Panc1 (cell line): Measurements from ENCODE around the gene PNMA6F. TPM values are rescaled to one million over a fixed set of nuclear protein-coding genes. Genes with fewer than 3 reads are reported as not detected.

Experiments used
- ATAC-seq: fragments of 200-7000 bp; cut with Tn5 transposase; 2 replicates; pipeline ENCODE4 v1.9.1; 2020; ENCODE audit warnings: mild to moderate bottlenecking, moderate library complexity
- BruUV-seq: library from RNA; stranded (reverse); fragments of 400-500 nt; replicated peaks from 2 replicates; lab custom pipeline; 2021; lab: Mats Ljungman, UMichigan
- CTCF ChIA-PET: fragments of 300-600 bp; sonication (Branson Sonifier 250); formaldehyde crosslinking; loops from one replicate; lab custom pipeline; 2022; ENCODE audit warnings: antibody characterized with exemption; lab: Charles Lee
- POLR2A ChIA-PET: fragments of 300-600 bp; sonication (Branson Sonifier 250); formaldehyde crosslinking; loops from one replicate; lab custom pipeline; 2022; ENCODE audit warnings: antibody characterized with exemption; lab: Charles Lee
- DNase-seq: peaks from one replicate; pipeline ENCODE4 v3.0.0-alpha.2; 2010; ENCODE audit warnings: low read depth, low spot score
- H3K27ac ChIP-seq: 2 replicates; pipeline ENCODE4 v1.5.1; 2011; ENCODE audit warnings: mild to moderate bottlenecking, low read length, inconsistent platforms
- H3K27me3 ChIP-seq: fragments of 200-500 bp; sonication (Bioruptor generic); 2 replicates; pipeline ENCODE4 v1.6.0; 2014; ENCODE audit warnings: low read length, inconsistent platforms; ENCODE audit not compliant: control insufficient read depth, insufficient read depth
- H3K36me3 ChIP-seq: fragments of 200-500 bp; sonication (Bioruptor generic); 2 replicates; pipeline ENCODE4 v1.5.1; 2014; ENCODE audit warnings: inconsistent platforms, mild to moderate bottlenecking, low read length, moderate library complexity; ENCODE audit not compliant: control insufficient read depth, insufficient read depth
- H3K4me1 ChIP-seq: 2 replicates; pipeline ENCODE4 v1.5.1; 2011; ENCODE audit warnings: inconsistent platforms, mild to moderate bottlenecking, low read length, moderate library complexity; ENCODE audit not compliant: control insufficient read depth, insufficient read depth
- H3K4me3 ChIP-seq, 2 experiments: 2 replicates each; pipeline ENCODE4 v1.5.1; 2011 to 2012; ENCODE audit warnings: low read depth in 2 of 2, low read length in 2 of 2, mild to moderate bottlenecking in 2 of 2, inconsistent platforms in 1 of 2, moderate library complexity in 1 of 2
- H3K9me3 ChIP-seq: fragments of 200-500 bp; sonication (Bioruptor generic); 2 replicates; pipeline ENCODE4 v1.5.1; 2014; ENCODE audit warnings: low read depth, mild to moderate bottlenecking, inconsistent platforms, low read length, moderate library complexity; ENCODE audit not compliant: control insufficient read depth, insufficient read depth
- CTCF ChIP-seq: fragments of 450-650 bp; IDR thresholded peaks from 2 replicates; pipeline ENCODE4 v1.5.1; 2017; ENCODE audit warnings: mild to moderate bottlenecking
- POLR2AphosphoS5 ChIP-seq: IDR thresholded peaks from 2 replicates; pipeline ENCODE4 v1.6.1; 2012; ENCODE audit warnings: mild to moderate bottlenecking, low read depth, low read length, moderate library complexity
- REST ChIP-seq, 2 experiments: IDR thresholded peaks; 2 replicates each; pipeline ENCODE4 v1.6.1; 2011 to 2012; ENCODE audit warnings: low read depth in 2 of 2, control low read depth in 1 of 2, low read length in 1 of 2, mild to moderate bottlenecking in 1 of 2, moderate library complexity in 1 of 2; ENCODE audit not compliant: insufficient read depth in 1 of 2
- SIN3A ChIP-seq: IDR thresholded peaks from 2 replicates; pipeline ENCODE4 v1.6.1; 2012; ENCODE audit warnings: low read depth, mild to moderate bottlenecking, low read length, moderate library complexity, borderline replicate concordance; ENCODE audit not compliant: insufficient read depth
- TCF7L2 ChIP-seq: IDR thresholded peaks from 2 replicates; pipeline ENCODE4 v1.6.1; 2011; ENCODE audit warnings: mild to moderate bottlenecking, low read depth, low read length, inconsistent platforms
- in situ Hi-C: cut with HindIII; loops from 2 replicates; pipeline ENCODE4 v1.10.0; 2016; ENCODE audit warnings: low sequenced_read_pairs, low pct_unique_long_range_greater_than_20kb
- intact Hi-C: fragments of 100-400 bp; cut with micrococcal nuclease; formaldehyde crosslinking; loops from one replicate; pipeline ENCODE4 v1.10.0; 2022; ENCODE audit not compliant: unreplicated experiment
- total RNA-seq: library from RNA; stranded (reverse); gene quantifications from one replicate; pipeline ENCODE4 v1.2.1, GENCODE V29; 2021; ENCODE audit not compliant: unreplicated experiment

Gene PNMA6F
- total RNA-seq, 1 experiment from 2014 or later: not detected

- ATAC-seq (no peak), DNase-seq (no peak)
- TF ChIP-seq REST (IDR thresholded peaks at IDR 0.05; ENCODE audit: insufficient read depth in 1 of 2, low read depth in 2 of 2, low read length in 1 of 2): no peak
- TF ChIP-seq SIN3A: no peak
- no peak for TF ChIP-seq POLR2AphosphoS5
- TF ChIP-seq CTCF: no peak
- no peak for TF ChIP-seq TCF7L2
- ChIA-PET POLR2A (no interaction called here), CTCF (no interaction called here)
- intact Hi-C loops (no loop called here), in situ Hi-C loops (no loop called here)
- H3K9me3 ChIP-seq: no peaks in the 10 kb centered on the region
- H3K27ac ChIP-seq: no peak overlapping the region
- no peaks in the 10 kb centered on the region for H3K4me1 ChIP-seq
- no peak overlapping the region for H3K4me3 ChIP-seq
- peaks cover 6% of the 10 kb centered on the region for H3K27me3 ChIP-seq
- H3K36me3 ChIP-seq: no peaks in the 10 kb centered on the region
- BruUV-seq: no TSS peak
These were observed 19.8 kb downstream of the PNMA6F start for GRCh38 chrX:153301746-153302145.

GRCh38 chrX:153299855-153300254 is 21.7 kb downstream of the PNMA6F start:
- in situ Hi-C loops (no loop called here), intact Hi-C loops (no loop called here)
- Histone ChIP-seq H3K4me1 (no peaks in the 10 kb centered on the region), H3K27me3 (peaks cover 6% of the 10 kb centered on the region), H3K4me3 (no peak overlapping the region), H3K36me3 (no peaks in the 10 kb centered on the region), H3K27ac (no peak overlapping the region), H3K9me3 (no peaks in the 10 kb centered on the region)
- BruUV-seq: no TSS peak
- CTCF ChIA-PET: no interaction called here
- DNase-seq: no peak
- POLR2A ChIA-PET: no interaction called here
- TF ChIP-seq REST (IDR thresholded peaks at IDR 0.05; ENCODE audit: insufficient read depth in 1 of 2, low read depth in 2 of 2, low read length in 1 of 2) (no peak), SIN3A (no peak), CTCF (no peak), POLR2AphosphoS5 (no peak), TCF7L2 (no peak)
- no peak for ATAC-seq
